Activated T-cell treated with anti-CD3 and anti-CD28 coated beads for 1 hour (primary cell): ENCODE measurements around the gene DOCK2.
"Not testable (repeated sequence)": the region's sequence is repeated elsewhere in the genome, so short reads cannot be mapped to it uniquely, and the experiment has no call there.

Experiments
- DNase-seq: peaks from one replicate; pipeline ENCODE4 v3.0.0-alpha.2; 2020; ENCODE audit warnings: low read depth

Gene DOCK2

DNA sequence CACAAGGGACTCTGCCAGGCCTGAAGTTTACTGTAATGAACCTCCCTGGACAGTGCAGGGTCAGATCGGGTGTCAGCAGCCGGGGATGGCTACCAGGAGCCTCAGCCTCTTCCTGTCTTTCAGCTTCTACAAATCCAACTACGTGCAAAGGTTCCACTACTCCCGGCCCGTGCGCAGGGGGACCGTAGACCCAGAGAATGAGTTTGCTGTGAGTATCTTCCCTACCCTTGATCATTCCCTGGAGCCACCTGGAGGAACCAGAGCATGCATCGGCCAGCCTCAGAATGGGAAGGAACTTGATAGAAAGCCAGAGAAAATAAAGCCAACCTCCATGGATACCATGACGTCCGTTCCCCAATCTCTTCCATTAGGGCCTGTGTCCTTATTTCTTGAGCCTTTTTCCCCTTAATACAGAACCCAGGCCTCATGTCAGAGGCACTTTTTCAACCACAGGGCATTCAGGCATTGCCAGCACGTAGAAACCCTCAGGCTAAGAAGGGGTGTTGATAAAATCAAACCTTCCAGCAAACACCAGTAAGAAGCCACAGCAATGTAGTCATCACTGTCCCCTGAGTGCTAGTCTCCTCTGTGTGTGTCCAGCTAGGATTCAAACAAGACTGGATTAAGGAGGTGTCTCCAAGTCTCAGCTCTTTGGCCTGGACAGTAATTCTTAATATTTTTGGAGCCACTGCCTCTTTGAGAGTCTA is 419.6 kb downstream of the DOCK2 start:
- no peak for DNase-seq

DNA sequence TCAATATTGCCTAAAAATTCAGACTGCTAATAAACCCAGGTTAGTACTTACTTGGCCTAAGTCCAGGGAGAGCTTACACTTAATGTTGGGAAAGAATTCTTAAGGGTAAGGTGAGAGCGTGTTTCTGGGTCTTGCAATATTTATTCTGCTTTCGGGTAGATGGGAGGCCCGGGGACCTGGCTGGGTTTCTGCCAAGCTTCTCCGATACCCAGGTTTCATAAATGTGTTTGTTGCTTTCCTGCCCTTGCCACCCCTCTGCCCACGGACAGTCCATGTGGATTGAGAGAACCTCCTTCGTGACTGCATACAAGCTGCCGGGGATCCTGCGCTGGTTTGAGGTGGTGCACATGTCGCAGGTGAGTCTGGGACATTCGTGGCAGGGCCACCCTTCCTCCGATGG is 420.2 kb downstream of the DOCK2 start:
- DNase-seq = no peak

DNA sequence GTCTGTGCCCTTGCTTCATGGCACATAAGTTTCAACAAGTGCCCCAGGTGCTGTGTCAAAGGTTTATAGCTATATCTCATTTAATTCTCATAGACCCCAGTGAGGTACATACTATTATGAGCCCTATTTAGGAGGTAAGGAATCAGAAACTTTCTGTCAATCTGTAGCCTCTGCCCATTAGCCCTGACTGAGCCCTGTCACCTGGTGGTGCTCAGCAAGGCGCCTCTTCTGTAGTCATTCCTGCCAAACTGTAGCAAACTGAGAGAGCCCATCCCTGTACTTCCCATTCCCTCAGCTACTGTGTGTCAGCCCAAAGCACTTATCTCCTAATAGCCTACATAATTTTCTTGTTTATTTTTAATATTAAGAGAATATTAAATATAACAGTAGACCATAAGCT is 422.1 kb downstream of the DOCK2 start:
- no peak for DNase-seq

DNA sequence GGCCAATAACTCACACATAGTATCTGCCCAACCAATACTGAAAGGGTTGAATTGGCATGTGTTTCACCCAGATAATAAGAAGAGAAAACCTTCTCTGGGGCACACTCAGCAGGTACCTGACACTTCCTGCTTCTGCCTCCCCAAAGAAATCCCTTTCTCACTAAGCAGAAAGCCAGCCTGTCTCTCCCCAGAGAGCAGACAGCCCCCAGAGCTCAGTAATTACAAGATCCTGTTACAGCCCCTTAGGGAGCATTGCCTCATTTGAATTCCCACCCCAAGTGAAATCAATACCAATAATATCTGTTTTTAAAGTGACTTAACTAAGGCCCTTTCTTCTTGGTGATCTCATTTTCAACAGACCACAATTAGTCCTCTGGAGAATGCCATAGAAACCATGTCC is 430.1 kb downstream of the DOCK2 start:
- no peak for DNase-seq

DNA sequence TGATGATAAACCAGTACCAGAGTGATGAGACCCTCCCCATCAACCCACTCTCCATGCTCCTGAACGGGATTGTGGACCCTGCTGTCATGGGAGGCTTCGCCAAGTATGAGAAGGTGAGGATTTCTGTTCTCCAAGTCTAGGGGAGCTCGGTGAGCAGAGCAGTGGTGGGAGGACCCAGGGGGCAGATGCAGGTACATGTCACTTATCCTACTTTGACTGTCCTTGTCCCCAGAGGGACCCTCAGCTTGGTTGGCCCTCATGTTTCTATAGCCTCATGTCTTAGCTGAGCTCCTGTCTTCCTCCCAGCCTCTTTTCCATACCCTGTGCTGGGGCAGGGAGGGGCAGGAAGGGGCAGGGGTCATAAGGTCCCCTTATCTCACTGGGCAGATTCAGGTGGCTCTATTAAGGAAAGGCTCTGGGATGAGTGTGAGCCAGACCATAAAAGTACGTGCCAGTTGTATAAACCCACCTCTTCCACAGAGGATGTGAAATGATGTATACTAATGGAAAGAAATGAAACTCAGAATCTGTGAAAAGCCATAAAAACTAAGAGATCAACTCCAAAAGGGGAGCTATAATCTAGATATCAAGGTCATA is 430.6 kb downstream of the DOCK2 start:
- DNase-seq = no peak

DNA sequence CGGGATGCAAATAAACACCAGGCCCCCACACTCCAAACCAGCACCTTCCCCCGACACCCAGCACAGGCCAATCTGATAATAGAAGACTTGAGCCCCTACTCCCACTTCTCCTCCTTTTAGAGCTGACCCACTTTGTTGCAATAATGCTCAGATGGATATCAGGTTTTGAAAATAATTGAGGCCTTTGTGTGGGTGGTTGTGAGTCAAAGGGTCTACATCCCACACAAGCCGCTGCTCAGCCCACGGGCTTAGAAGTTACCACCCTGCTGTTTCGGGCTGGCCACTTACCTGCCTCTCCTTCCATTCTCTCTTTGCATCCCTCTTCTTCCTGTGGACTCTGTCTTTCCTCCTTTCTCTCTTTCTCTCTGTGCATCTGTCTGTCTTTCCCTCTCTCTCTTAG is 432.4 kb downstream of the DOCK2 start:
- DNase-seq = no peak

DNA sequence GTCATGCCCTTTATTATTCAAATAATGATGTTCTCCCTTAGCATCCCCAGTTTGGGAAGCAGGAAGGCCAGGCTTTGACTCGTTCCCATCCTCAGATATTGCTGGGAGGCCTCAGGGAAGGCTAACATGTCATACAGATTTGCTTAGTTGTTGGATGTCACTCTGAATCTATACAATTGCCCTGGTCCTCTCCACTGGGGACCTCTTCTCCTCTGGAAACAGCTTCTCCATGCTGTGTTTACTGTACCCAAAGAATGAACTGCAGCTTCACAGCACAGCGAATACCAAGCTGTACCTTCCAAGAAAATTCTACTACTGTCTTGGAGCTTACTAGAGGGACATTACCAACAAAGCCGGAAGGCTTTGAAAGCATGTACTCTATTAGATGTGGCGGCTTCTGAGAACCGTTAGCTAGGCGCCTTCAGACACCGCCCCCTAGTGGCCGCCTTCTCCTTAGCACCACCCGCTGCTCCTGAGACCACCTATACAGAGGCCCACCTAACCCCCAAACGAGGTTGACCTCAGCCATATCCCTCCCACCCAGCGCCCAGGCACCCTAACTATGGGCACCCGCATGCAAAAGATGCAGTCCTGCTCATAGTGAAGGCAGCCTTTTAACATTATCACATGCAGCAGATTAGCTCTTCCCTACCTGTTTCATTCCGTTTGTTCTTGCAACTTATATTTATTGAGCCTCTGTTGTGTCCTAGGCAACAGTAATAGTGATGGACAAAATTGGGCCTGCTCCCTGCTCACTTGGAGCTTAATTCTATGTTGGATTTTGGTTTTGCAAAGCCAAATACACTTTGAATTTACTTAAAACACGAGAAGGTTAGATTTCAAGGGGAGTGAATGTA is 433.7 kb downstream of the DOCK2 start:
- no peak for DNase-seq

DNA sequence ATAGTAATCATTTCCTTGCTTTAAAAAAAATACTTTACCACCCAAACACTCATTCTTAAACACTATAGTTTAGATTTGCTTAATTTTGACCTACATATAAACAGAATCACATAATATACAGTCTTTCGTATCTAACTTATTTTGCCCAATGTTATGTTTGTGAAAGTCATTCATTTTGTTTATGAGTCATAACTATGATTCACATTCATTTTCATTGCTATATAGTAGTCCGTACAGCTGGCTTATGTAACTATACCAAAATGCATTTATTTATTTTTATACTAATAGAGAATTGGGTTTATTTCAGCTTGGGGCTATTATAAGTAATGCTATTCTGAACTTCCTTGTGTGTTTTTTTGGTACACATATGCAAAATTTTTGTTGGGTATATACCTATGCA is 434.7 kb downstream of the DOCK2 start:
- no peak for DNase-seq

DNA sequence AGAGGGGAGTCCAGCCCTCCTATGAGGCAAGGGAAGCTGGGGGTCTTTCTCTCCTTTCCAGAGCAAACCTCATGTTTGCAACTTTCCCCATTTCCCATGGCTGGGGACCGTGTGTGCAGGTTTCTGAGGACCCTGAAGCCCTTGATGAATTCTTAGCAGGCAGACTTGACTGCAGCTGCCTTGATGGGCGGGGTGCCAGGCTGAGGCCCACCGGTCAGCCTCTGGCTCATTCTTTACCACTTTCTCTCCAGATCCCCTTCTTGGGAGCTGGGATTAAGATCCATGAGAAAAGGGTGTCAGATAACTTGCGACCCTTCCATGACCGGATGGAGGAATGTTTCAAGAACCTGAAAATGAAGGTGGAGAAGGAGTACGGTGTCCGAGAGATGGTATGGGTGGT is 438.6 kb downstream of the DOCK2 start:
- DNase-seq = no peak

DNA sequence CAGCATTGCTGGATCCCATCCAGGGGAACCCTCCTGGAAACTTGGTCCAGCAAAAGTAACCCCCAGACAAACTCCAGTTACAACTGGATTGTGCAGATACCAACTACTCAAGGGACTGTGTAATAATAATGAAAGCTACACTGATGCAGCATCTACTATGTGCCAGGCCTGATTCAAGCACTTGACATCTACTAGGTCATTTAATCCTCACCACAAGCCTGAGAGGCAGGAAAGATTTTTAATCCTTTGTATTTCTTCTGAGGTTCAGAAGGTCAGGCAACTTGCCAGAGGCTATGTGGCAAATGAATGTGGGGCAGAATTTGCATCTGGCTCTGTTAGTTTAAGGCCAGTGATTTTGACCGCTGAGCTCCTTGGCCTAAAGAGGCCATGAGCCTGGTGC is 439.1 kb downstream of the DOCK2 start:
- no peak for DNase-seq

DNA sequence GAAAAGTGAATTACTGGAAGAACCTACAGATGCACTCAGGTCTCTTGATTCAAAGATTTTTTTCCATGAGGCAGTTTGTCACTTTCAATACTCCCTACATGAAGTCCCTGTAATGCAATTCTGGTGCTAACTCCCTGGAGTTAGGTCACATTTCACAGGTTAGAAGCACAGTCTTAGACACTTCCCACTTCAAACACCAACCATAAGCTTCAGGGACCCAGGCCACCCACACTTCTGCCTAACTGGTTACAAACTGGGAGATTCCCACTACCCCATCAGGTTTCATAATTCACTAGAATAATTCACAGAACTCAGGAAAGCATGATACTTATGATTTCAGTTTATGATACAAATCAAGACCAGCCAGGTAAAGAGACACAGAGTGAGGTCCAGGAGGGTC is 439.7 kb downstream of the DOCK2 start:
- DNase-seq = no peak

DNA sequence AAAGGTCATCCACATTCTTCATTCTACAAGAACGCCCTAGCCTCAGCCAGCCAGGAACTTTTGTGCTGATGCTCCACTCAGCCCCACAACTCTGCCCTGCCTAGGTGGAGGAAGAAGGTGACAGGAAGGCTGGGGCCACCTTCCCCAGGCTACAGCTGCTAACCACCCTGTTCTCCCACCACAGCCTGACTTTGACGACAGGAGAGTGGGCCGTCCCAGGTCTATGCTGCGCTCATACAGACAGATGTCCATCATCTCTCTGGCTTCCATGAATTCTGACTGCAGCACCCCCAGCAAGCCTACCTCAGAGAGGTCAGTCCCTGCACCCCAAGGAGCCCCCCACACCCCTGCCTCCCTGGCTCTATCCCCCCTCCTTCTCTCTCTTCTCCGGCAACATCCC is 440.5 kb downstream of the DOCK2 start:
- DNase-seq = no peak

DNA sequence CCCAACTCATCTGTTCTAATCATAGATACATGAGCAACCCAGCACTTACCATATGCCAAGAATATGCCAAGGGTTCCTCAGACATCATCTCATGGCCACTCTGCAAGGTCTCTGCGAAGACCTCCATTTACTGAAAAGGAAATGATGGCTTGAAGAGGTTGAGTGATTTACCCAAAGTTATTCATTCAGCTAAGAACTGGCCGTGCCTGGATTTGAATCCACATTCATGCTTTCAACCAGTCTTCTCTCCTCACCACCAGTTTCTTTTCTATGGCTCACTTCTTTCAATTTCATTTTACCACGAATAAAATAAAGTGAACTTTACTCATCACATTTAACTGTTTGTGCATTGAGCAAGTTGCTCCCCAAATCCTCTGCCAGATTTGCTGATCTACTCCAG is 441.4 kb downstream of the DOCK2 start:
- no peak for DNase-seq

DNA sequence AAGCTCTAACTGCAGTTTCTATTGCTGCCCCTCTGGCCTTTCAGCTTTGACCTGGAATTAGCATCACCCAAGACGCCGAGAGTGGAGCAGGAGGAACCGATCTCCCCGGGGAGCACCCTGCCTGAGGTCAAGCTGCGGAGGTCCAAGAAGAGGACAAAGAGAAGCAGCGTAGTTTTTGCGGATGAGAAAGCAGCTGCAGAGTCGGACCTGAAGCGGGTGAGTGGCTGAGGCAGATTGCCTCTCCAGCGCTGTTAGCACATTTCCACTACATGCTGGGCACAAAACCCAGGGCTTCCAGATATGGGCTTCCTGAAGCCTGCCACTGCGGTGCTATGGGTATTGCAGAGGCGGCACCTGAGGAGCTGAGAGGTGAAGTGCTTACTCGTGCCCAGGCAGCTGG is 441.9 kb downstream of the DOCK2 start:
- no peak for DNase-seq

DNA sequence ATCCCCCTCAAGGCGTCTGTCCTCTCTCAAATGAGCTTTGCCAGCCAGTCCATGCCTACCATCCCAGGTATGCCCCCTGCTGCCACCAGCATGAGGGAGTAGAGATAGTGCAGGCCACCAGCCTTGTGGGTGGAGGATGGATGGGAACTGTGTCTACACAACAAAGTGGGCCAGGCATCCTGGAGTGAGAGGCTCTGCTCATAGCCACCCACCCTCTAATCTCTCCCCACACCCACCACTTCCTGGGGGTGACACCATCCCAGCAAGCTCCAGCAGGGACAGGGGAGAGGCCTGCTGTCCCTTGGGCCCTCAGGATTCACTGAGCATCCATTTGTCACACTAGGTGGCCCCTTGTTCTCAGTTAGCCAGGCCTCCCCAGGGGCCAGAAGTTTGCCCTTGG is 443.1 kb downstream of the DOCK2 start:
- no peak for DNase-seq

DNA sequence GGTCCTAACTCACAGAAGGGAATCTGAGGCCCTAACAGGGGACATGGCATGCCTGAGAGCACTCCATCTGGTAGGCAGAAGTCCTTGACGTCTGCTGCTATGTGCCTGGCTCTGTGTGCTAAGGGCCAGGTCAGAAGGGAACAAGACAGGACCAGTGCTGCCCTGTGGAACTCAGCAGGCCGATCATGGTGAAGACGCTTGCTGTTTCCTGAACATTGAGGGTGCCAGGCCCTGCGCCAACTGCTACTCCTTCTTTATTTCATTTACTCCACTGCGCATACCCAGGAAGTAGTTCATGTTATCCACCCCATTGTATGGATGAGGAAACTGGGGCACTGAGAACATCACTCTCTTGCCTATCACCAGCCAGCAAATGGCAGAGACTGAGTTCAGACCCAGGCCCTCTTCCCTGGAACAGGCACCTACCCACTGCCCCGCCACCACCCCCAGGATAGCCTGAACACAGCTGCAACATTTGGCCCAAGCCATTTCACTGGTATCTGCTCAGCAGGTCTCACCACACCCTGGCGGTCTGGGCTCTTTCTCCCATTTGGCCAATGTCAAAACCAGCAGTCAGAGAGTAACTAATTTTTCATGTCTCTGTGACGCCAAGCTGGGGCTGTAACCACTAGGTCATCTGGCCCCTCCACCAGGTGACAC is 443.8 kb downstream of the DOCK2 start:
- DNase-seq = no peak

DNA sequence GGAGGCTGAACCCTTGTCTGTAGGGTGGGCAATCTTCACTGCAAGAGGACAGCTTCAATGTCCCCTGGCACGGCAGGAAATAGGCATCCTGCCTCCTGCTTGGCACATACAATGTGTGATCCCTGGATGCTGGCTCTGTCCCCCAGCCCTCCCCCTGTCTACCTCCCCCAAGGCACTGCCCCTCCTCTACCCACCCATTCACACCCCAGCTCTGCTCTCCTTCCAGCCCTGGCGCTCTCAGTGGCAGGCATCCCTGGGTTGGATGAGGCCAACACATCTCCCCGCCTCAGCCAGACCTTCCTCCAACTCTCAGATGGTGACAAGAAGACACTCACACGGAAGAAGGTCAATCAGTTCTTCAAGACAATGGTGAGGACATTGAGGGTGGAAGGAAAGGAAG is 444.5 kb downstream of the DOCK2 start:
- DNase-seq = no peak

DNA sequence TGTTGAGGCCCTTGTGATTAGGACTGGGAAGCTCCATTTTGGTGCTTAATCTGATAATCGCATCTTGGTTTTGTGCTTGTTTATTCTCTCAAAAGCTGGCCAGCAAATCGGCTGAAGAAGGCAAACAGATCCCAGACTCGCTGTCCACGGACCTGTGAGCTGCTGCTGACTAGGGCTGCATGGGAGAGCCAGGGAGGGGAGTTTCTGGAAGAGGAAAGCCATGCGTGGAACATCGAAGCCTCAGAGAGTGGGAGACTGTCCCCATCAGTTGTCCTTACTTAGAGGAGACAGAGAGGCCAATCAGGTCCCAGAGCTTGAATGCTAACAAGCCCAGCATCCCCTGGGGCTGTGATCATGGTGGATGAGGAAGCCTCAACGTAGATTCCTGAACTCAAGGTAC is 445.6 kb downstream of the DOCK2 start:
- DNase-seq = no peak

DNA sequence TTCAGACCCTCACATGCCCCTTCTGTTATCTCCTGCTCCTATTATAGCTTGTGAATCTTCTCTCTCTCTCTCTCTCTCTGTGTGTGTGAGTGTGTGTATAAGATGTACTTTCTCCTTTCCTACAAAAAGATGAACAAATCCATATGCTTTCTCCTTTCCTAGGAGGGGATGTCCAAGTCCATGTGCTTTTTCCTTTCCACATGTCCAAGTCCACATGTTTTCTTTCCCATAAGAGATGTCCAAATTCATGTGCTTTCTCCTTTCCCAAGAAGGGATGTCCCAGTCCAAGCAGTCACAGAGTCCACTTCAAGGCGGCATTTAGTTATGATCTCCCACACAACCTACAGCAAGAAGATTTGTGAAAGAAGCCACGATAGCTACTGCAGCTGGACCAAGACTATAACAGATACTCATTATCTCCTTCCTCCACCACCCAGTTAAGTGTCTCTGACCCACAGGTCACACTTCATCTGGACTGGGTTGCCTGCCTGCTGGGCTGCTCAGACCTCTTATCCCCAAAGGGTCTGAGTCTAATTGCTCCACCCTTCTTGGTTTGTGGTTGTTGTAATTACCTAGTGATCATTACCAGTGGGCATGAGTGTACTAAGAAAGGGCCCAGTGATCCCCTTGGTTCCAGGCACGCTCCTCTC is 450.2 kb downstream of the DOCK2 start:
- no peak for DNase-seq

DNA sequence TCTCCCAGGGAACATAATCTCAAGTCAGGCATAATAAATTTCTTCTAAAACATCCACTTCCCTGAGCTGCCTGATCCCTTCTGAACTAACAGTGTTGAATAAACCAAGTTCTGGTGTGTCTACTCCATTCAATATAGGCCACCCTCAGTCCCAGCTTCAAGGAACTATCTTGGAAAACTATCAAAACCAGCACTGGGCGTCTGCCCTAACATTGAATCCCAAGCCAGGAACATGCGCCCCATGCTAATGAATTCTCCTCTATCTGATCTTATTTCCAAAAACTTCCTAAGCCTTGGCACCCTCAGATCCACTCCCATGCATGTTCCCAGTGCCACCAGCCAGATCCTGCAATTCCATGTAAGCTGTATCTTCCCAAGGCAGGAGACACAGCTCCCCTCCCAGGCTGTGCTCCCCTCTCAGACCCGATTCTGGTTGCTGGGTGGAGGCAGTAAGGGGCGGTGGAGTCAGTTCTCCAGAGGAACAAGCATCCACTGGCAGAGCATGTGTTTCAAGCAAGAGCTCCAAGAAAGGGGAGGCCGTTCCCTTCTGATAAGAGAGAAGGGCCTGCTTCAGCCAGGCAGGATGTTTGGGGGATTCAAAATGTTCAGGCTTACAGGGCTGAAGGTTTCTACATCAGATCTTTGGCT is 455.5 kb downstream of the DOCK2 start:
- no peak for DNase-seq

DNA sequence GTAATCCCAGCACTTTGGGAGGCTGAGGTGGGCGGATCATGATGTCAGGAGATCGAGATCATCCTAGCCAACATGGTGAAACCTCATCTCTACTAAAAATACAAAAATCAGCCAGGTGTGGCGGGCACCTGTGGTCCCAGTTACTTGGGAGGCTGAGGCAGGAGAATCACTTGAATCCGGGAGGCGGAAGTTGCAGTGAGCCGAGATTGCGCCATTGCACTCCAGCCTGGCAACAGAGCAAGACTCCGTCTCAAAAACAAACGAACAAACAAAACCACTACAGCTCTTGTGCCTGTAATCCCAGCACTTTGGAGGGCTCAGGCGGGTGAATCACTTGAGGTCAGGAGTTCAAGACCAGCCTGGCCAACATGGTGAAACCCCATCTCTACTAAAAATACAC is 457.3 kb downstream of the DOCK2 start:
- DNase-seq = not testable (repeated sequence)

DNA sequence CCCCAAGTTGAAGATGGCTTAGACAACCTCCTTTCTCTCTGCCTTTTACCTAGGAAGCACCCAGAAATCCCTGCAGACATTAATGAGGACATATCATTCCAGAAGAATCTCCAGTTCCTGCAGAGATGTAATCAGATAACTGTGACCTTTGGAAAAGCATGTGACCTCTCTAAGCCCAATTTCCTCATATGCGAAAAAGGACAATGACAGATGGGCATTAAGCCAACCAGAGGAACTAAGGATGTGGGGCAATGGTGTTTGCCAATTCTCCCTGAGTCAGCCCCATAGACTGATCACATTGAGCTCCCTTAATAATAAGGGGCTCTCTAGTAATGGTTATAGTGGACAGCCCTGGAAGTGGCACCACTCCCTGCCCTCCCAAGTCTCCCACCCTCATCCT is 458.6 kb downstream of the DOCK2 start:
- no peak for DNase-seq
